UCSD-AML1 (cell line): Measurements from ENCODE around the gene TNS3.

ENCODE experiments used
- DNase-seq: peaks from one replicate; lab custom pipeline; 2025; ENCODE audit not compliant: unreplicated experiment; lab: John Stamatoyannopoulos, UW

The TNS3 gene

DNA sequence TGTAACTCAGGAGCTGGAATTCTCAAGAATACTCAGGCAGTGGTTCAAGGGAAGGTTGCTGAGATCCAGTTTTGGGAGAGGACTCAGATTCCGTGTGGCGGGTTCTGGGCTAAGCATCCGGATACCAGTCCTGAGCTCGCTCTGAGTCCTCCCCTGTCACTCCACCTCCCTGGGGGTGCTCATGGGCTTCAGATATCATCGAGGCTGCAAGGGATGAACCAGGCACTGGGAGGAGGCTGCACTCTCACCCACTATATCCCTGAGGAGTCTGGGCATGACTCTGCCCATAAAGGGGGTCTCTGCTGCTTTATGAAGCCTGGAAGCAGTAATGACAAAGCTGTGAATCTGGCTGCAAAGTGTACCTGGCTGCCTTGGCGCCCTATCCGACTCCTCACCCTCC lies 188.5 kb downstream of the TNS3 start:
- no peak for DNase-seq

DNA sequence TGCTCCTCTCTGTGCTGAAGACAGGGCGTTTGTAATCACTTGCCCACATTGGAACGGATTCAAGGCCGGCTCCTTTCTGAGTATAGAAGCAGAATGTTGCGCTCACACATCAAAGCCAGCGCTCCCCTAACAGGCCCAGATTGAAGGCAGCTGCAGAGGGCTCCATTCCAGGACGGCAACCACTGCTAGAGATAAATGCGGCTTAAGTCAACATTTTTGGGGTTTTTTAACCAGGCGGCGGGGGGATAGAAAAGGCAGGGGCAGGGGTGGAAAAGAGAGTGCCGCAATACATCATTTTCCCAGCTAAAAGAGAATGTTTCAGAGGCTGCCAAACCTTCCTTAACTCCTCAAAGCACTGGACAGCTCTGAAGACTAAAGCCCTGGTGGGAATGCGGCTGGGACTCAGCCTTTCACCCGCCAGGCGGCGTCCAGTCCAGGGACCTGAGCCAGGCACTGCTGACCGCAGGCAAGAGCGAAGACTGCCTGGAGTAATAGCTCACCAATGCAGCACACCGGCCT lies 189.6 kb downstream of the TNS3 start:
- DNase-seq, result no peak

DNA sequence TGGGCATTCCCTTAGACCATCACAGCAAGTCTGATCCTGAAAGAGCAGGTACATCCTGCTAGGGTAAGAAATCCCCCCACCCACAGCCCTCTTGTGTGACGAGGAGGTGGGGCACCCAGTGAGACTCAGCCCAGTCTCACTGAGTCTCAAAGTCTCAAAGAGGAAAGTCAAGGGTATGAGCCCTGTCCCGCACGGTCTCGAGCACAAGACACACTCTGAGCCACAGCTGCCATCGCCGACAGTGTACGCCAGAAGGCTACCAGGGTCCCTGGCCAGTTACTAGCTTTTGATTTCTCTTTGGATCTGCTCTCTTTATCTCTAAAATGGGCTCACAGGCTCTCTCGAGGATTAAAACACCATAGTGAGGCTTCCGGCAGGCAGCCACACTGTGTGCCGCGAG lies 190.2 kb downstream of the TNS3 start:
- DNase-seq, result no peak

DNA sequence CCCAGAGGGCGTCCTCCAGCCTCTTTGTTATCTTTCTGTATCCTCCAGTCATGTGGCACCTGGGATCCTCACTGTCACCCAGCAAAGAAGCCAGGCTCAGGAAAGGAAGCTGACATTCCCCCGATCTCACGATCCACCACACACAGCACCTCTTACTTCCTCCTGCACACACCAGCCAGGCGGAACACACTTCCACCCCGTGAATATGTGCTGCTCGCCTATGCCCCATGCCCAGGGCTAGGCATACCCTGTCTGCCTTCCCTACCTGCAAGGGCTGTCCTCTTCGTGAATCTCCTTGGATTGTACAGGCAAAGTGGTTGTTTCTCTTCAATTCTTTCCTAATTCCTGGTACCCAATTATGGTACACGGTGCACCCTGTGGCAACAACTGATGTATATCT lies 191.0 kb downstream of the TNS3 start:
- no peak for DNase-seq

DNA sequence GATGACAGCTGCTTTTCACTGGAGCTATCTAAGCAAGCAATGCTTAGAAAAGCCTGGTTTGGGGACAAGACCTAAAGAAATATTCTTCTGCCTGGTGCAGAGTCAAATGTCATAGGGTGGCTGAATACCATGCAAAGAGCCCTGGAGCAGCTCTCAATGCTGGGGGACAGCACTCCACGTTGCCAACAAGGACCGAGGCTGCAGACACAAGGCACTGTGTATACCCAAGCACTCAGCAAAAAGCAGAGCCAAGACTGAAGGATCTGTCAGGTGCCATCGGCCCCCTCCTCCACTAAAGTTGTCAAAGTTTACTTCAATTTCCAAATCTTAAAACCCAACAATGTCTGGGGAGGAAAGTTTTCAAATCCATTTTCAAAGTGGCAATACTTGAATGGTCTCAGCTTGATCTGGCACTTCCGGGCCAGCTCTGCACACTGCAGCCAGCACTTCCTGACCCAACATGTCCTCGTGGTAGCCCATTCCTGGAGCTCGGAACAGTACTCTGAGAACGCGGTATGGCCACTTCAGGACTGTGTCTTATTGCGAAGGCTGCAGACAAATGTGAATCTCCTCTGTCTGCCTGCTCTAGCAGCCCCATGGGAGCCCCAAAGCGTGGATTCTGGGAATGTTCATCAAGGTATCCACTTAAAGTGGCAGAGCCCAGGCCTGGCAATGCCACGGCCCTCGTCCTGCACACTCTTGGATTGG lies 191.8 kb downstream of the TNS3 start:
- no peak for DNase-seq

DNA sequence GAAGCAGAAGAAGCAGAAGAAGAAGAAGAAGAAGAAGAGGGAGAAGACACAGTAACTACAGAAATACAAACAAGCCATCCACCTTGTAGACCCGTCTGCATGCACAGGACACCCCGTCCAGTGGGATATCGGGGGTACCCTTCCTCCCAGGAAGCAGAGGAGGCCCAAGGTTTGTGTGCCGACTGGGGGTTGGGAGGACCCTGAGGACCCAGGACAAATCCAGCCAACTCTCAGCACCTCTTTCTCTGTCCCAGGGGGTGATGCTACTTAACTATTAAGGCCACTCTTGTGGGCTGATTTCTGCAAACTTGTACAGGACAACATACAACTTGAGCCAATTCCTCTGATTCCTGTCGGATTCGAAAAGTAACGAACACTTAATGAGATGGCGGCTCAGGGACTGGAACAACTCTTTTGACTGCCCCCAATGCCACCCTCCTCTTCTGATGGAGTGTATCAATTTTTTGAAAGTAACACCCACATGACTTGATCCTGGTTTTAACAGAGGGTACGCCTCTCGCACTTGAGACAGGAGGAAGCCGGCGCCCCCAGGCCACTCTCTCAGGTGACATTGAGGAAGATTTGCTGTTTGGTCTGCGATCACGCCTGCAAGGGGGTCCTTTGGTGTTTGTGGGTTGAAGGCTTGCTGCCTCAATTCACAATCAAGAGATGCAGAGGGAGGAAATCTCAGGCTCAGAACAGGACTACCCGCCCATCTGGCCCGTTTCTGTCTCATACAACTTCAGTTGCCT lies 192.6 kb downstream of the TNS3 start:
- no peak for DNase-seq

DNA sequence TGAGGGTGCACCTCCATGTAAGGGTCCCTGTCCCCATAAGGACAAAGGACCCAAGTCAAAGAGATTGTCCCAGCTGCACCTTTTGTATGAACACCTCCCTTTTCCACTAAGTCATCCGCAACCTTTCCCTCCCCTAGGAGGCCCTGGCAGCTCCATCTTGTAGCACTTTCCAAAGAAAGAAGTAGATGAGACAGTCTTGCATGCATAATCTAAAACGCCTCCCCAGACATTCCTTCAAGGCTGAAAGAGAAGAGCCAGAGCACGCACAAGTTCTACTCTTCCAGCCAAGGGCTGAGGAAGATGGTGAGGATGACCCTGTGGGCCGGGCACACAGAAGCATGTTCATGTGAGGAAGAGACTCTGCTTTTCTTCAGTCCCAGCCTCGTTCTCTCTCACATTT lies 194.4 kb downstream of the TNS3 start:
- DNase-seq, result no peak

DNA sequence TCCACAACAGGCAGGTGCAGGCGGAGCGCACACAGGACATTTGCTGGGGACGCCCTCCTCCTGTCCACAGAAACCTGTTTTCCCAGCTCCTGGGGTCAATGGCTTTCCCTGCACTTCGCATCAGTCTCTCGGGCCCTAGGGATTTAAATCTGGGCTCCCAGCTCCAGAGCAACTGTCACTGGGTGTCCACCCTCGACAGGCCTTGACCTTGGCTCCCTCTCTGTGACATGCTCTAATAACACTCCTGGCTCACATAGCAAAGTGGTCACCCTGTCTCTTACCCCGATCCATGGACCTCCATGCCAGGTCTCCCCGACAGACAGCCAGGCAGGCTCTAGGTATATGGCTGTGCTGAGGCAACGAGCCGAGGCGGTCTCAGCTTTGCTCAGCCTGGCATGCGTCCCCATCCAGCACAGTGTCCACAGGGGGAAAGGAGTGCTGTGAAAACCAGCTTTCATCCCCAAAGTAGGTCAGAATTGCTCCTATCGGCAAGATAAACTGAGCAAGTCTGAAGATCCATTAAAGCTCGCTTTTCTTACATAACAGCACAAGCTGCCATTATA lies 195.6 kb downstream of the TNS3 start:
- DNase-seq, result no peak

DNA sequence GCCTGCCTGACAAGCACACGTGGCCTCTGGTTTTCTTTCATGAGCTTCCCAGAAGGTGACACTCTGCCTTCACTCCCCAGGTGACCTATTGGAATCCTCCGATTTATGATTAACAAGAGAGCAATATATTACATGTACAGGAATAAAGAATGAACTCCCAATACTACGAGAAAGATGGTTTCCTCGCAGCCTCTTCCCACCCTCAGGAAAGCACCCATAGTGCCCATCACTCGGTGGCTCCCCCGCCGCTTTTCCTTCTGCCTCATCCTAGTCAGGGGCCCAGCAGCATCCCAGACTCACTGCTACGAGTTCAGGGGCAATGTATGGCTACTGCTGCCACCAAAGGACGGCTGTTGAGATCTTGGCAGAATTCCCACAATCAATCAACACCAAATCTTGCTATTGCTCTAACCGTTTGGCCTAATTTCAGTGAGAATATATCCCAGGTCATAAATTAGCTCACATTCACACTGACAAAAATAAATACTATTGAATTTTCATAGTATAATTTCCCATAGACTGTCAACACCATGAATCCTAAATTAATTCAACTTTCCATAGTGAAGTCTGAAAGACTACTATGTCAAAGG lies 196.3 kb downstream of the TNS3 start:
- DNase-seq, result no peak

DNA sequence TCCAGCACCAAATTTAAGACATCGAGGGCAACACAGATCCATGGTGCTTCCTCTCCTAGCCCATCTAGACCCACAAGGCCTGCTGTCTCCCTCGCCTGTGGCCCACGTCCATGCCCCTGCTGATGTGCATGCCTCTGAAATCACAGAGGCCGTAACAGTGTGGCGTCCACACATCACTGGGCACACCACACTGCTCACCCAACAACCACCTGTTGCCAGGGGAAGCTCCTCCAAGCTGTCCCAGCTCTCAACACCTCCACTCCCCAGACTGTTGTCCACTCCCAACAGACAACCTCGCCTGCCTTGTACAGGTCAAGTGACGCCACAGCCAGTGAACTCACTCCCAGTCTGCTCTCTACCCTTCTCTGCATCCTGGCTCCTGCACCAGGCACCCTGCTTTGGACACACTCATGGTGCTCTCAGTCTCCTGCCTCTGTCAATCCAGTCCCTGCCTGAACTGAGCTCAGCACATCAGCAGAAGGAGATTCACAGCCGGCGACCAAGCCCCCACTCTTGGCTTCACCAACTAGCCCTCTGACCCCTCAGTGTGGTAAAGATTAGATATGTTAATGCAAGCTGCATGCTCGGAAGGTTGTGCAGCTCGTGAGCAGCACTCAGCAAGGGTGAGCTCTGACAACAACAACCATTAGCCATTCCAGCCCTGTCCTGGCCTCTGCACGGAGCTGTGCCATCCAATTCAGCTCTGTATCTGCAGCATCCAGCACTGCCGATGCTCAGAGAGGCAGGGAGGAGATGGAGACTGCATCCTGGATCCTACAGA lies 197.0 kb downstream of the TNS3 start:
- DNase-seq, result no peak

DNA sequence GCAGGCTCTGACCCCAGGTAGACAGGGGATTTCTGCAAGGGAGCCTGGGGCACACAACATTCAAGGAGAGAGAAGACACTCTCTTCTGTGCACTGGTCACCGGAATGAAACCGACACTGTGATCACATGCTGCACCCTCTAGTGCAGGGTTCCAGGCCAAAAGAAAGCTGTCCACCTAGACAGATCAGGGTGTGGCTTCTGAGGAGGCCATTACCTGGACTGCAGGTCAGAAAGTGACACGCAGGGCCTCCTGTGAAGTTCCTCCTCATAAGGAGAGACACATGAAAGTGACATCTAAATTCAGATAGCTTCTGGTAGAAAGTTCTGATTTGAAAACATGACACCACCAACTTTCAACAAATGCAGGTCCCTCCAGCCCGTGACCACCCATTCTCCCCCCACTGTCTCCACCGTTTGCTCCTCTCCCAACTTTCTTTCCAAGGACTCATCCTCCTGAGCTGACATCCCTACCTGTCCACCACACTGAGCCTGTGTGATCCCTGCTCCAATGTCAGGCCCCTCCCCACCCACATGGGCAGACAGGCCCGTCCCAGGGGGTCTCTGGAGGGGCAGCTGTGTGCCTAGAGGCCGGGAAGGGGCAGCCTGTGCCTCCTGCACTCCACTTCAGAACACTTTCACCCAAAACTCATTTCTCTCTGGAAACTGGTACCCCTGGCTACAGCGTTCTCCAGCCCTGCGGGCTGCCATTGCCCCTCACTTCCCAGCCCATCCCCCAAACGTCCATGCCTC lies 198.0 kb downstream of the TNS3 start:
- no peak for DNase-seq

DNA sequence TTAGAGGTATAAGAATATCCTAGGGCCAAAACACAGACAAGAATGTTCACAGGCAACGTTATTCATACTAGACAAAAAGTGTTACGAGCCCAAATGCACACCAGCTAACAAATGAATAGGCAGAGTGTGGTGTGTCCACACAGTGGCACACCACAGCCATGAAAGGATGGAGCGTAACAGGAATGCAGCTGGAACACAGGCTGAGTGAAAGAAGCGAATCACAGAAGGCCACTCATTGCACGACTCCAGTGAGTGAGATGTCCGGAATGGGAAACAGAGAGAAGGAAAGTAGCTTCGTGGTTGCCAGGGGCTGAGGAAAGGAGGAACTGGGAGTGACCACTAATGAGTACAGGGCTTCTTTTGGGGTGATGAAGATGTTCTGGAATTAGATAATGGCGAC lies 198.8 kb downstream of the TNS3 start:
- DNase-seq, result no peak

DNA sequence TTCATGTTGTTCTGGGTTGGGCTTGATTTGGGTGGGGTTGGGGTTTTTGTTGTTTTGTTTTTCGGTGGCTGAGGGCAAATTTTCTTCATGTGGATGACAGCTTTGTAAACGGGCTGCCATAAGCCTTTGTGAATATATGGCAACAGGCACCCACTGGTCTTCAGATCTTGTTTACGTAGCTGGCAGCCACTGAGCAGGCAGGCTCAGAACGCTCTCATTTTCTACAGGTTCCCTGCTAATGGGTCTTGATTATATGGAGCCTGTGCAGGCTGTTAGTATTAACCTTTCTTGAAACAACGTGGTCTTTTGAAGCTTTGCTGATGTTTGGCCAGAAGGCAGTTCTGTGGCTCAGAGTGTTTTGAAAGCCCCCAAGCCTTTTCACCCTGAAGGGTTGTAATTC lies 199.7 kb downstream of the TNS3 start:
- no peak for DNase-seq

DNA sequence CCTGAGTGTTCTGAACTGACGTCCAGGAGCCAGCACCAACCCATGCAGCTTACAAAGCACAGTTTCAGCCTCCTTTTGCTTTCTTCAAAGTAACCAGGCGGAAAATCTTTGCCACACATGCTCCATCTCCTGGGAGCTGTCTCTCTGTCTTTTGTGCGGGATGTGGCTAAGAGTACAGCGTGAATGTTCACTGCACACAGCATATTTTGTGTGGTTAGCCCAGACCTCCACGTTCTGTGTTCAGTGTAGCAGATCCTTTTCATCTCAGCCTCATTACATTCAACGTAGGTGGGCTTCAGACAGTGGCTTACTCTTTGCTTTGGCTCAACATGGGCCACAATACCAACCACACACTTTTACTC lies 200.8 kb downstream of the TNS3 start:
- no peak for DNase-seq

DNA sequence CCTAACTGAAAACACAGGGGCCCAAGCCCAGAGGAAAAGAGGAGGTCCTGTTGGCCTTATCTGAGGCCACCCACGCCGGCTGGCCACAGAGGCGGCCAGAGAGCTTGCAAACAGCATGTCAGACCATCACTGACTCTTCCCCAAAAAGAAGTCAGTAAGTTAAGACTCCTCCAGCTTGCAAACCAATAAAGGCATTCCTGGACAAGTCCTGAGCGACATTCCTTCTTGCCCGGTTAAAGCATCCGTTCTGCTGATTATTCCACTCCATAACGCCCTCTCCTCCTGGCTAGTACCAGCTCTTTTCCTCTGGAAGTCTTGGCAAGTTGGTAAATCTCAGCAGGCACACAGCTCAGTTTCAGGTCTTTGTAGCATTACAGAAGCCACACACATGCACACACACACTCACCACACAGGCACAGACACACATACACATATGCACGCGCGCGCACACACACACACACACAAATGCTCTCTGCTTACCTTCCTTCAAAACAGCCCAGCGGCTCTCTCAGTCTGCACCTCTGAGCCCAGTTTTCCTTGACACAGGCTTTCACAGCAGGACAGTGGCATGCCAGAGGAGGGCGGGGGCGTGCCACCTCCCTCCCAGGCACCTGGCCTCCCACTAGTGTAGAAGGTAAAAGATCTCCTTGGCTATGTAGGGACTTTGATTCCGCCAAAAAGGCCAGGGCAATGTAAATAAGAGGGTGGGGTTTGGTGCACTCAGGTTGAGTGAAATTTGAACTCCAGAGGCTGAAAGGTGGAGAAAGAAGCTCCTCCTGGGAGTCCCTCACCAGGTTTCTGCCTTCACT lies 201.4 kb downstream of the TNS3 start:
- DNase-seq, result no peak

DNA sequence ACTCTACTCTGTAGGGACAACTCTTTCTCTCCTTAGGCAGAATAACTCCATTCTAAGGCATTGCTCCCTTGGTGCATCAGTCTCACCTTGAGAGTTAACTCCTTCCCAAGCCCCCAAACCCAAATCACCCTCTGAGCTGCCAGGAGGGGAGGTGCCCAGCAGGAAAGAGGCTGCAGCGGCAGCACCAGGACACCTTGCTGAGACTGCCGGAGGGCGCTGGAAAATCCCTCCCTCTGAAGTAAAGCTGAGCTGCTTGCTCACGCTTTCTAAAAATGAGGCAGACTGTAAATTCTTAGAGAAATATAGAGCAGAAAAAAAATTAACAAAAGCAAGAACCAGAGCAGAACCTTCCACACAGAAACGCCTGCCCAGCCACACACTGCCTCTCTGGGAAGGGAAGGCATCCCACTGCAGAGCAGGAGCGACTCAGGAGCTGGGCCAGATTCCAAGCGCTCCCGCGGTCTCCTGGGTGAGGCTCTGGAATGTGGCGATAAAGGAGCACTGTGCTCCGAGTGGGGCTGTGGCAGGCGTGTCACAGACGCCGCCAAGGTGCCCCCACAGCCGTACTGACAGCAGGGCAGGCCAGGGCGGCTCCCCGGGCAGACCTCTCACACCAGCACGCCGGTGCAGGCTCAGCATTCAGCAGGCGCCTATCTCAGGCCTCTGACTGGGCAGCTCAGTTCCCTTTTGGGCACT lies 202.1 kb downstream of the TNS3 start:
- no peak for DNase-seq

DNA sequence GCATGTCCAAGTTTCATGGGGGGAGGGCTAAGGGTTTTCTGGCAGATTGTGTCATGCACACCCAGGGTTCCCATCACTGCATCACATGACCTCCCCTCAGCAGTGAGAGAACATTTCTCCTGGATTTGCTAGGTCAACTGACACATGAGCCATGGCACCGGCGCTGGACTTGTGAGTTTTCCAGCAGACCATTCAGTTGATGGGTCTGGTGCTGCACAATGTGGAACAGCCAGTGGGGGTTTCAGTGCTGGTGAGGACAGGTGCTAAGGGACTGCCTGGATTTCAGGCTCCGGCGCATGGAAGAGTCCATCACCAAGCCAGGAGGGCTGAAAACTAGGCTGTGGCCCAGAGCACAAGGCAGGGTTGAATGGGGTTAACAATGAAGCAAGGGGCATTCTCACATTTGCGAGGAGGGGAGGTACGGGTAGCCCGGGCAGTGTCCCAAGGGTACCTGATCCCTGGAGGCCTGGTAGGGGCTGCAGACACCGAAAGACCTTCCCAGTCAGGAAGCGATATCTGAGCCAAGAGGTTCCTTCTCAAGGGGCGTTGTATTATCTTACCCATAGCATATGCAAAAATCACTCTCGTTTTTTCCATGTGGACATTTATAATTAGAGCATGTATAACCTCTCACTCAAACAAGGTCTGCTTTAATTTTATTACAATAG lies 203.0 kb downstream of the TNS3 start:
- DNase-seq, result no peak

DNA sequence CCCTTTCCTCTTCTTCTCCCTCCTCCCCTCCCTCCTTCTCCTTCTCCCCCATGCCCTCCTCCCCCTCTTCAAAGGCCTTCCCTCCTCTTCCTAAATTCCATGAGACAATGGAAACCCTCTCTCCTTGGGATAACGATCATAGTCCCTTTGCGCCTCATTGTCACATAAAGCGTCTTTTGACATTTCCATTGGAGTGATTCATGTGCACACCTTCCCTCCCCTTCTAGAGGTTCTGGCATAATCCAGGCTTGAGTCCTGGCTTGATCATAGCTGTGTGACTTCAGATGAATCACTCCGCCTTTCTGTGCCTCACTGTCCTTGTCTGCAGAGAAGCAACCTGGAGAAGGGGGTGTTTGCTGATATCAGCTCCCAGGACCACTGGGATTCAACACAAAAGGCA lies 204.2 kb downstream of the TNS3 start:
- DNase-seq, result no peak
